KBM-7 (cell line): ENCODE results near the gene ATAD3B.
"Not testable (repeated sequence)": the region's sequence is repeated elsewhere in the genome, so short reads cannot be mapped to it uniquely, and the experiment has no call there.

Experiments used
- DNase-seq: peaks from one replicate; pipeline ENCODE4 v3.0.0-alpha.2; 2015
- in situ Hi-C: fragments of 300-500 bp; cut with MboI; formaldehyde crosslinking; loops from 2 replicates; pipeline ENCODE4 v1.14.3; 2020; ENCODE audit warnings: low sequenced_read_pairs, low pct_unique_long_range_greater_than_20kb, mixed read lengths

ATAD3B gene

GRCh38 chr1:1468196-1468985, 3.2 kb upstream of the ATAD3B start:
- in situ Hi-C loops, DNase-seq: not testable (repeated sequence)

GRCh38 chr1:1470626-1471388, 758 bp upstream of the ATAD3B start:
- in situ Hi-C loops: no loop called here
- no peak for DNase-seq

- in situ Hi-C loops: not testable (repeated sequence)
- peak; percentile 18 for DNase-seq
Measured at GRCh38 chr1:1472053-1472876, 700 bp downstream of the ATAD3B start.

GRCh38 chr1:1476011-1476410, 4.4 kb downstream of the ATAD3B start:
- DNase-seq, in situ Hi-C loops: not testable (repeated sequence)

- DNase-seq: no peak
- in situ Hi-C loops: no loop called here
Measured at GRCh38 chr1:1477206-1477605, 5.6 kb downstream of the ATAD3B start.

GRCh38 chr1:1479547-1480487, 8.3 kb downstream of the ATAD3B start:
- DNase-seq: no peak
- in situ Hi-C loops: no loop called here

GRCh38 chr1:1480488-1480867, 8.9 kb downstream of the ATAD3B start:
- DNase-seq, in situ Hi-C loops: not testable (repeated sequence)

- in situ Hi-C loops: not testable (repeated sequence)
Measured at GRCh38 chr1:1481811-1482210, 10.2 kb downstream of the ATAD3B start.

GRCh38 chr1:1482856-1483255, 11.3 kb downstream of the ATAD3B start:
- in situ Hi-C loops: no loop called here
- DNase-seq: no peak

More at GRCh38 chr1:1481811-1482210, 10.2 kb downstream of the ATAD3B start:
- DNase-seq: not testable (repeated sequence)

GRCh38 chr1:1483714-1484113, 12.1 kb downstream of the ATAD3B start:
- DNase-seq: no peak
- in situ Hi-C loops: no loop called here

GRCh38 chr1:1484976-1485750, 13.6 kb downstream of the ATAD3B start:
- in situ Hi-C loops, DNase-seq: not testable (repeated sequence)

- DNase-seq, in situ Hi-C loops: not testable (repeated sequence)
Measured at GRCh38 chr1:1485755-1486317, 14.3 kb downstream of the ATAD3B start.

GRCh38 chr1:1487701-1488100, 16.1 kb downstream of the ATAD3B start:
- in situ Hi-C loops: no loop called here
- no peak for DNase-seq

GRCh38 chr1:1489231-1489630, 17.7 kb downstream of the ATAD3B start:
- no peak for DNase-seq
- in situ Hi-C loops: no loop called here

- no peak for DNase-seq
- in situ Hi-C loops: no loop called here
Measured at GRCh38 chr1:1489861-1490260, 18.3 kb downstream of the ATAD3B start.

- in situ Hi-C loops: no loop called here
Measured at GRCh38 chr1:1490633-1491230, 19.2 kb downstream of the ATAD3B start.

GRCh38 chr1:1491601-1492000, 20.0 kb downstream of the ATAD3B start:
- in situ Hi-C loops: no loop called here
- no peak for DNase-seq

More at GRCh38 chr1:1490633-1491230, 19.2 kb downstream of the ATAD3B start:
- no peak for DNase-seq
